GM13976 (cell line): Measurements from ENCODE around the gene KRT36.

ENCODE experiments used
- DNase-seq: peaks from one replicate; pipeline ENCODE4 v3.0.0; 2012; ENCODE audit warnings: low spot score
- CTCF ChIP-seq: IDR thresholded peaks from 2 replicates; pipeline ENCODE4 v1.5.1; 2012; ENCODE audit warnings: borderline replicate concordance, mild to moderate bottlenecking; ENCODE audit not compliant: insufficient read depth; ENCODE audit errors: extremely low read depth, missing control alignments, control extremely low read depth
- in situ Hi-C: fragments of 300-500 bp; cut with MboI; formaldehyde crosslinking; loops from one replicate; pipeline ENCODE4 v1.12.0; 2022; ENCODE audit warnings: low sequenced_read_pairs, mixed read lengths, inconsistent platforms; ENCODE audit not compliant: unreplicated experiment

KRT36 gene

GRCh38 chr17:41480581-41480980 is 9.1 kb downstream of the KRT36 start:
- no peak for DNase-seq
- in situ Hi-C loops: no loop called here
- no peak for TF ChIP-seq CTCF

GRCh38 chr17:41480136-41480535 is 9.6 kb downstream of the KRT36 start:
- no peak for TF ChIP-seq CTCF
- no peak for DNase-seq
- in situ Hi-C loops: no loop called here

GRCh38 chr17:41478237-41478636 is 11.5 kb downstream of the KRT36 start:
- in situ Hi-C loops: loop anchor here (10.0 kb wide), 1 partner anchor 57 kb away; no protein-coding TSS in a partner anchor
- no peak for DNase-seq
- TF ChIP-seq CTCF: no peak

GRCh38 chr17:41476866-41477815 is 12.6 kb downstream of the KRT36 start:
- no peak for TF ChIP-seq CTCF
- no peak for DNase-seq
- in situ Hi-C loops: loop anchor here (10.0 kb wide), 1 partner anchor 58 kb away; no protein-coding TSS in a partner anchor

- no peak for TF ChIP-seq CTCF
- in situ Hi-C loops: loop anchor here (10.0 kb wide), 1 partner anchor 59 kb away; no protein-coding TSS in a partner anchor
- DNase-seq: no peak
Observed at GRCh38 chr17:41475421-41475820, 14.3 kb downstream of the KRT36 start.

GRCh38 chr17:41474863-41475262 is 14.8 kb downstream of the KRT36 start:
- no peak for TF ChIP-seq CTCF
- in situ Hi-C loops: loop anchor here (10.0 kb wide), 1 partner anchor 60 kb away; no protein-coding TSS in a partner anchor
- DNase-seq: no peak

GRCh38 chr17:41468346-41468745 is 21.4 kb downstream of the KRT36 start:
- TF ChIP-seq CTCF: no peak
- no peak for DNase-seq
- in situ Hi-C loops: no loop called here
